ENCODE data around the gene TUBB4A.

DNA sequence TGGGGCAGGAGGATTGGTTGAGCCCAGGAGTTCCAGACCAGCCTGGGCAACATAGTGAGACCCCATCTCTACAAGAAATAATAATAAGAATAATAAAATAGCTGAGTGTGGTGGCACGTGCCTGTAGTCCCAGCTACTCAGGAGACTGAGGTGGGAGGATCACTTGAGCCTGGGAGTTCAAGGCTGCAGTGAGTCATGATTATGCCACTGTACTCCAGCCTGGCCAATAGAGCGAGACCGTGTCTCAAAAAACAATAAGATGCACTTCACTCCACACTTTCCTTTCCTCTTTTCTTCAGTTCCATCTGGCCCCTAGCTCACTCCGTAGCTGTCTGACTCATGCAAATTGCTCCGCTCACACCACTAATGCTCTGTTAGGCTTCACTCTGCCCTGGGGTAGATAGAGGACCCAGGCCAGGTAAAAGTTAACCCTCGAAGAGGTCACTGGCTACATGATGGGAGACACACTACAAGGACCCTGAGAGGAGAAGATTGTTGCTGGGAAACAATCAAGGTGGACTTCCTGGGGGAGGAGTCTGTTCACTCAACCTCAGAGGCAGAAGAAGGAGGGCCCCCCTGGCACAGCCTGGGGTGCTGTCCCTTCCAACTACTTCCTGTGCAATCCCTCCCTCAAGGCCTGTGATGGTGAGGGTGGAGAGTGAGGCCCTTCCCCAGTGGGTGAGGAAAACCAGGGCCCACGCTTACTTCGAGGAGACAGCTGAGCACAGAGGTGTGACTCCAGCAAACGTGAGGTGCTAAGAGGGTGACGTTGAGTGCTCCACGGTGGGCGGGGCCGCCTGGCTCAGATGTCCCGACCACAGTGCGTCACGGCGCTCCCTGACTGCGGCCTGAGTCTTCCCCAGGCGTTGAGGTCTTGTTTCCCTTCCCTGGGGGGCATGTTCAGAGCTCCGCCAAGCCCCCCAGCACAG is 19.9 kb upstream of the TUBB4A start:
- TF ChIP-seq, protein P1, sequence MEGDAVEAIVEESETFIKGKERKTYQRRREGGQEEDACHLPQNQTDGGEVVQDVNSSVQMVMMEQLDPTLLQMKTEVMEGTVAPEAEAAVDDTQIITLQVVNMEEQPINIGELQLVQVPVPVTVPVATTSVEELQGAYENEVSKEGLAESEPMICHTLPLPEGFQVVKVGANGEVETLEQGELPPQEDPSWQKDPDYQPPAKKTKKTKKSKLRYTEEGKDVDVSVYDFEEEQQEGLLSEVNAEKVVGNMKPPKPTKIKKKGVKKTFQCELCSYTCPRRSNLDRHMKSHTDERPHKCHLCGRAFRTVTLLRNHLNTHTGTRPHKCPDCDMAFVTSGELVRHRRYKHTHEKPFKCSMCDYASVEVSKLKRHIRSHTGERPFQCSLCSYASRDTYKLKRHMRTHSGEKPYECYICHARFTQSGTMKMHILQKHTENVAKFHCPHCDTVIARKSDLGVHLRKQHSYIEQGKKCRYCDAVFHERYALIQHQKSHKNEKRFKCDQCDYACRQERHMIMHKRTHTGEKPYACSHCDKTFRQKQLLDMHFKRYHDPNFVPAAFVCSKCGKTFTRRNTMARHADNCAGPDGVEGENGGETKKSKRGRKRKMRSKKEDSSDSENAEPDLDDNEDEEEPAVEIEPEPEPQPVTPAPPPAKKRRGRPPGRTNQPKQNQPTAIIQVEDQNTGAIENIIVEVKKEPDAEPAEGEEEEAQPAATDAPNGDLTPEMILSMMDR (IDR thresholded peaks at IDR 0.05), result no peak
- no peak for TF ChIP-seq POLR2A (IDR thresholded peaks at IDR 0.05)

Data from lower leg skin (tissue), 3 donors.